Adrenal gland (tissue), 12 donors: ENCODE data around the gene CAMTA1. TPM values are rescaled to one million over a fixed set of nuclear protein-coding genes. Genes with fewer than 3 reads are reported as not detected.

Experiments
- DNase-seq, 7 donors: peaks; one replicate each; pipeline ENCODE4 v3.0.0-alpha.2; 2019 to 2020
- H3K27ac ChIP-seq, 5 donors: fragments of 200-600 bp; sonication (generic) in 4 of 5; 1 replicate in 3 of 5; 2 replicates in 2 of 5; pipeline versions ENCODE4 v1.5.1 to v1.8.0; 2016 to 2020; ENCODE audit warnings: mild to moderate bottlenecking in 1 of 5
- H3K27me3 ChIP-seq: fragments of 200-600 bp; 2 replicates; pipeline ENCODE4 v1.8.0; 2021
- H3K36me3 ChIP-seq, 2 donors: fragments of 200-600 bp; replicated peaks in 1 of 2; 1 replicate in 1 of 2; 2 replicates in 1 of 2; pipeline versions ENCODE4 v1.5.1 to v1.8.0; 2018 to 2022
- H3K4me1 ChIP-seq, 2 donors: fragments of 200-600 bp; replicated peaks in 1 of 2; 1 replicate in 1 of 2; 2 replicates in 1 of 2; pipeline versions ENCODE4 v1.5.1 to v1.8.0; 2018 to 2021
- H3K4me3 ChIP-seq, 4 donors: fragments of 200-600 bp; sonication (generic) in 3 of 4; one replicate each; pipeline ENCODE4 v1.5.1; 2016 to 2018
- H3K9me3 ChIP-seq, 3 donors: fragments of 200-600 bp; sonication (generic) in 1 of 3; replicated peaks in 1 of 3; 1 replicate in 2 of 3; 2 replicates in 1 of 3; pipeline versions ENCODE4 v1.5.1 to v1.8.0; 2016 to 2021
- CTCF ChIP-seq, 6 experiments: fragments of 450-650 bp in 4 of 6; fragments of 200-600 bp in 2 of 6; sonication (generic) in 1 of 6; IDR thresholded peaks; 1 replicate in 5 of 6; 2 replicates in 1 of 6; pipeline versions ENCODE4 v1.5.1 to v1.8.0; 2016 to 2021; ENCODE audit warnings: antibody characterized with exemption in 6 of 6, mild to moderate bottlenecking in 2 of 6, moderate library complexity in 1 of 6
- POLR2A ChIP-seq, 2 donors: fragments of 450-650 bp; IDR thresholded peaks; one replicate each; pipeline ENCODE4 v1.6.1; 2017; ENCODE audit warnings: antibody characterized with exemption in 2 of 2, mild to moderate bottlenecking in 2 of 2, moderate library complexity in 1 of 2
- WGBS, 4 donors: extraction: QIAGEN DNeasy Blood & Tissue Kit in 2 of 4; methylation state at CpG; one replicate each; pipeline versions ENCODE4 v1.1.5 to v1.1.7; 2013 to 2017; 5-methylcytosine and 5-hydroxymethylcytosine counted together
- intact Hi-C, 2 donors: fragments of 100-400 bp; cut with DNase I; formaldehyde crosslinking; loops; one replicate each; pipeline versions ENCODE4 v1.14.1 to v1.15.0; 2022 to 2023
- polyA plus RNA-seq, 3 donors: library from polyadenylated mRNA; stranded (reverse); fragments of 200-250 nt in 2 of 3; fragments of 350-450 nt in 1 of 3; fragmentation: Illumina TruSeq in 1 of 3; extraction: RNeasy Lipid Tissue Mini Kit (QIAGEN cat#74804) in 1 of 3; gene quantifications; one replicate each; pipeline ENCODE4 v1.2.3, GENCODE V29; 2013 to 2014
- total RNA-seq, 9 donors: library from RNA; depleted of rRNA in 4 of 9; stranded (reverse); fragments of >200 nt in 4 of 9; fragments of 120-200 nt in 1 of 9; fragmentation: NEBNext Ultra II Directional in 1 of 9; extraction: Animal tissue kit (Norgen Biotek cat#: 25700) in 1 of 9; gene quantifications; one replicate each; pipeline versions ENCODE4 v1.1.0 to v1.2.4, GENCODE V29; 2013 to 2023
- donor health status: healthy with polysubstance abuse.
- donor health status: Bipolar disorder and iron deficiency.
- donor health status: DM: yes; HTN: yes; CAD: no.
- donor health status: DM: no; HTN: no; CAD: no.
- donor health status: DM: no; HTN: no; CAD: no.
- donor health status: DM: yes; HTN: yes; CAD: no.

Gene CAMTA1
- total and polyA plus RNA-seq, 12 donors: 62.9 to 141 (median 96.9) TPM

- 92 to 95% (median 94%) methylated on average over 10 of the region's 10 CpGs for WGBS, 4 donors
- intact Hi-C loops: loop anchor here (10.0 kb wide), 2 partner anchors 175 to 425 kb away; no protein-coding TSS in a partner anchor
- Histone ChIP-seq H3K27me3 (no peaks in the 10 kb centered on the region), H3K27ac (no peak overlapping the region), H3K36me3 (no peaks in the 10 kb centered on the region), H3K9me3 (no peaks in the 10 kb centered on the region), H3K4me3 (no peak overlapping the region), H3K4me1 (no peaks in the 10 kb centered on the region)
- TF ChIP-seq CTCF (IDR thresholded peaks at IDR 0.05): no peak
- TF ChIP-seq POLR2A (IDR thresholded peaks at IDR 0.05): no peak
- DNase-seq: no peak
Observed at GRCh38 chr1:7220007-7220406, 434.8 kb downstream of the CAMTA1 start.

GRCh38 chr1:7220712-7221252 lies 435.5 kb downstream of the CAMTA1 start:
- TF ChIP-seq POLR2A (IDR thresholded peaks at IDR 0.05) (no peak), CTCF (IDR thresholded peaks at IDR 0.05) (no peak)
- Histone ChIP-seq H3K36me3 (no peaks in the 10 kb centered on the region), H3K4me1 (no peaks in the 10 kb centered on the region), H3K9me3 (no peaks in the 10 kb centered on the region), H3K27me3 (no peaks in the 10 kb centered on the region), H3K27ac (no peak overlapping the region), H3K4me3 (no peak overlapping the region)
- intact Hi-C loops: loop anchor here (10.0 kb wide), 2 partner anchors 176 to 424 kb away; no protein-coding TSS in a partner anchor
- WGBS, 4 donors: 85 to 90% (median 89%) methylated on average over 7 to 13 of the region's 13 CpGs
- DNase-seq: peak in 1 of 7 donors; percentile 3

DNA sequence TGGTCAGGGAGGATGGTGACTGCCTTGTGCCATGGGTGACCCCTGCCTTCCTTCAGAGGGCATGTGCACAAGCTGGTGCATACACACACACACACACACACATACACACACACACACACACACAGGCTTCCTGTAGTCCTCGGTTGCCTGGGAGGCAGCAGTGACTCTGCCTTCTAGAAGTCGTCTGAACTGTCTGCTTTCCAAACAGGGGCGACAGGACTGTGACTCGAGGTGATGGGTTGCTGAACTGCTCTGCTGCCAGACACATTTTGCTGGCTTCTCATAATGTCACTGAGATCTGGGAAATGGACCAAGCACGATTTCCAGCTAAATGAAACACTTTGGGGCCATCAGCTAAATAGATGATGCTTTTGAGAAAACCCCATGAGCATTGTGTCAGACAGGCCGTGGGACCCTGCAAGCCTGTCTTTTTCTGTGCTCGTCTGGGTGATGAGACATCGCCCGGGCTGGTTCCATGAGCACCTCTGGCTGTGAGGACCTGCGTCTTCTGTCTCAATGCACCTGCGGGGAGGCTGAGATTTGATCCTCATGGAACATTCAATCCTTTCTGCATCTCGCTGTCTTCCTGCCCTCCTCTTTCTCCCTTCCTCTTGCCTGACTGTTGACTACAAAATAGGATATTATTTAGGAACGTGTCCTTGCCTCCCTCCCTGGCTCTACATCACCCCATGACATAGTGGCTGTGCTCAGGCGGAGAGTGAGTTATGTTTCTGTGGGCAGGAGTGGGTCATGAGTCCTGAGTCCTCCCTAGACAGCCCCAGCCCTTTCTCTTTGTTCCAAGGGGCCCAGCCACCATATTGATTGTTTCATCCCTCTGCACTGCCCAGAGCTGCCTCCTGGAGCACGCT lies 436.8 kb downstream of the CAMTA1 start:
- TF ChIP-seq CTCF (IDR thresholded peaks at IDR 0.05): no peak
- no peak for TF ChIP-seq POLR2A (IDR thresholded peaks at IDR 0.05)
- H3K27ac ChIP-seq: no peak overlapping the region
- H3K9me3 ChIP-seq: no peaks in the 10 kb centered on the region
- DNase-seq: peak in 1 of 7 donors; percentile 43
- H3K4me1 ChIP-seq: no peaks in the 10 kb centered on the region
- intact Hi-C loops: loop anchor here (10.0 kb wide), 2 partner anchors 177 to 423 kb away; no protein-coding TSS in a partner anchor
- H3K4me3 ChIP-seq: no peak overlapping the region
- WGBS, 4 donors: 73 to 86% (median 82%) methylated on average over 11 to 15 of the region's 15 CpGs
- H3K27me3 ChIP-seq: no peaks in the 10 kb centered on the region
- H3K36me3 ChIP-seq: no peaks in the 10 kb centered on the region

DNA sequence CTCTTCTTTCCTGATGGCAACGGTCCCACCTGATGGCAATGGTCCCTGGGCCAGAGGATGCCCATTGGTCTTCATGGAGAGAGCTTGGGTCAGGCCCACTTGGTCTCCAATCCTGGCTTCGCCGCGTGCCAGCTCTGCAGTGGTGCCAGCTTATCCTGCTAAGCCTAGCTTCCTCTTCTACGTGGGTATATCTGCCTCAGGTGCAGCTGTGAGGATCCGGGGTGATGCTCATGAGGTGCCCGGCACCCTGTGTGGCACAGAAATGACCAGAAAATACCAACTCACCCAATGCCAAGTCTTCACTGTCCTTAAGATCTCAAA lies 437.4 kb downstream of the CAMTA1 start:
- Histone ChIP-seq H3K27ac (no peak overlapping the region), H3K4me1 (no peaks in the 10 kb centered on the region), H3K9me3 (no peaks in the 10 kb centered on the region), H3K4me3 (no peak overlapping the region), H3K27me3 (no peaks in the 10 kb centered on the region), H3K36me3 (no peaks in the 10 kb centered on the region)
- TF ChIP-seq CTCF (IDR thresholded peaks at IDR 0.05): no peak
- no peak for TF ChIP-seq POLR2A (IDR thresholded peaks at IDR 0.05)
- DNase-seq: peak in 1 of 7 donors; percentile 25
- intact Hi-C loops: loop anchor here (10.0 kb wide), 2 partner anchors 178 to 422 kb away; no protein-coding TSS in a partner anchor
- 90 to 98% (median 93%) methylated on average over 6 to 7 of the region's 7 CpGs for WGBS, 4 donors
